Esophagus squamous epithelium (tissue), 5 donors: ENCODE data around the gene MRPL21. TPM values are rescaled to one million over a fixed set of nuclear protein-coding genes. Genes with fewer than 3 reads are reported as not detected.

Source experiments
- DNase-seq: peaks from one replicate; lab custom pipeline; 2025; lab: John Stamatoyannopoulos, UW
- H3K27ac ChIP-seq, 4 donors: fragments of 200-600 bp; sonication (generic); one replicate each; pipeline ENCODE4 v1.5.1; 2016 to 2019; ENCODE audit warnings: mild to moderate bottlenecking in 1 of 4
- H3K27me3 ChIP-seq, 4 donors: fragments of 200-600 bp; sonication (generic); 1 replicate in 3 of 4; 2 replicates in 1 of 4; pipeline versions ENCODE4 v1.5.1 to v1.6.0; 2017 to 2021; ENCODE audit warnings: antibody characterized with exemption in 1 of 4
- H3K36me3 ChIP-seq, 3 donors: fragments of 200-600 bp; sonication (generic); one replicate each; pipeline ENCODE4 v1.5.1; 2016 to 2019
- H3K4me1 ChIP-seq, 3 donors: fragments of 200-600 bp; sonication (generic); one replicate each; pipeline ENCODE4 v1.5.1; 2017 to 2019
- H3K4me3 ChIP-seq, 4 donors: fragments of 200-600 bp; sonication (generic); 1 replicate in 3 of 4; 2 replicates in 1 of 4; pipeline ENCODE4 v1.5.1; 2016 to 2019; ENCODE audit warnings: mild to moderate bottlenecking in 2 of 4, moderate library complexity in 1 of 4
- H3K9me3 ChIP-seq, 3 donors: fragments of 200-600 bp; sonication (generic); one replicate each; pipeline ENCODE4 v1.5.1; 2016 to 2019
- CTCF ChIP-seq, 6 experiments: fragments of 450-650 bp in 4 of 6; fragments of 200-600 bp in 2 of 6; sonication (generic) in 2 of 6; IDR thresholded peaks; one replicate each; pipeline ENCODE4 v1.5.1; 2016 to 2019; ENCODE audit warnings: antibody characterized with exemption in 6 of 6, mild to moderate bottlenecking in 4 of 6, moderate library complexity in 4 of 6
- POLR2A ChIP-seq, 4 donors: fragments of 450-650 bp; IDR thresholded peaks; one replicate each; pipeline ENCODE4 v1.6.1; 2017; ENCODE audit warnings: antibody characterized with exemption in 4 of 4, mild to moderate bottlenecking in 4 of 4, moderate library complexity in 3 of 4
- WGBS, 2 donors: methylation state at CpG; one replicate each; pipeline ENCODE4 v1.1.5; 2018; 5-methylcytosine and 5-hydroxymethylcytosine counted together
- intact Hi-C: fragments of 100-400 bp; cut with DNase I; formaldehyde crosslinking; loops from one replicate; pipeline ENCODE4 v1.15.0; 2022
- total RNA-seq, 4 donors: library from RNA; depleted of rRNA; stranded (reverse); fragments of >200 nt; gene quantifications; one replicate each; pipeline ENCODE4 v1.1.0, GENCODE V29; 2016
- donor health status: DM: yes; HTN: yes; CAD: no.

Gene MRPL21
- total RNA-seq, 4 donors from 2014 or later, result 39.7 to 81.5 (median 48.6) TPM

- TF ChIP-seq CTCF (IDR thresholded peaks at IDR 0.05) (no peak), POLR2A (IDR thresholded peaks at IDR 0.05) (no peak)
- intact Hi-C loops, result no loop called here
- H3K9me3 ChIP-seq, result peaks cover 7 to 23% (median 18%) of the 10 kb centered on the region in 3 donors
- peaks cover 24 to 100% (median 29%) of the 10 kb centered on the region in 3 donors for H3K36me3 ChIP-seq
- H3K4me1 ChIP-seq, result peaks cover 0 to 15% (median 3%) of the 10 kb centered on the region in 3 donors
- H3K4me3 ChIP-seq, result no peak overlapping the region
- WGBS, 2 donors, result 51 to 70% methylated on average over 4 of the region's 6 CpGs
- H3K27ac ChIP-seq, result peak overlapping the region in 3 of 4 donors; percentile 7 to 72 (median 46)
- no peak for DNase-seq
- no peaks in the 10 kb centered on the region for H3K27me3 ChIP-seq
Observed at GRCh38 chr11:68928136-68928880, 24.7 kb upstream of the MRPL21 start.

GRCh38 chr11:68927280-68928135, 23.9 kb upstream of the MRPL21 start:
- Histone ChIP-seq H3K9me3 (peaks cover 7 to 23% (median 18%) of the 10 kb centered on the region in 3 donors), H3K4me3 (no peak overlapping the region), H3K4me1 (peaks cover 0 to 15% (median 3%) of the 10 kb centered on the region in 3 donors), H3K27me3 (no peaks in the 10 kb centered on the region), H3K27ac (peak overlapping the region in 3 of 4 donors; percentile 7 to 72 (median 46)), H3K36me3 (peaks cover 22 to 100% (median 29%) of the 10 kb centered on the region in 3 donors)
- DNase-seq, result no peak
- TF ChIP-seq CTCF (IDR thresholded peaks at IDR 0.05), result no peak
- no peak for TF ChIP-seq POLR2A (IDR thresholded peaks at IDR 0.05)
- WGBS, 2 donors, result 56 to 81% methylated on average over 9 to 10 of the region's 12 CpGs
- intact Hi-C loops, result no loop called here

GRCh38 chr11:68925611-68926010, 22.0 kb upstream of the MRPL21 start:
- peaks cover 16 to 100% (median 25%) of the 10 kb centered on the region in 3 donors for H3K36me3 ChIP-seq
- WGBS, 2 donors, result 89 to 93% methylated on average over 3 of the region's 3 CpGs
- no peaks in the 10 kb centered on the region for H3K27me3 ChIP-seq
- H3K9me3 ChIP-seq, result peaks cover 7 to 23% (median 18%) of the 10 kb centered on the region in 3 donors
- intact Hi-C loops, result no loop called here
- no peak for TF ChIP-seq CTCF (IDR thresholded peaks at IDR 0.05)
- no peak for TF ChIP-seq POLR2A (IDR thresholded peaks at IDR 0.05)
- no peak overlapping the region for H3K27ac ChIP-seq
- DNase-seq, result no peak
- peaks cover 0 to 15% (median 3%) of the 10 kb centered on the region in 3 donors for H3K4me1 ChIP-seq
- H3K4me3 ChIP-seq, result no peak overlapping the region

GRCh38 chr11:68924073-68924925, 20.7 kb upstream of the MRPL21 start:
- TF ChIP-seq CTCF (IDR thresholded peaks at IDR 0.05), result no peak
- TF ChIP-seq POLR2A (IDR thresholded peaks at IDR 0.05), result no peak
- DNase-seq, result no peak
- WGBS, 2 donors, result 94 to 98% methylated on average over 5 to 10 of the region's 10 CpGs
- Histone ChIP-seq H3K4me1 (peaks cover 0 to 15% (median 3%) of the 10 kb centered on the region in 3 donors), H3K4me3 (no peak overlapping the region), H3K27ac (peak overlapping the region in 3 of 4 donors; percentile 51 to 73 (median 57)), H3K27me3 (no peaks in the 10 kb centered on the region), H3K36me3 (peaks cover 12 to 100% (median 12%) of the 10 kb centered on the region in 3 donors), H3K9me3 (peaks cover 7 to 23% (median 18%) of the 10 kb centered on the region in 3 donors)
- intact Hi-C loops, result no loop called here
